Muscle layer of duodenum (tissue), 2 donors: Measurements from ENCODE around the gene WDFY3.

Experiments used
- H3K27ac ChIP-seq: one replicate; pipeline ENCODE4 v1.7.0; 2013; ENCODE audit warnings: mild to moderate bottlenecking, low read length
- H3K27me3 ChIP-seq: one replicate; pipeline ENCODE4 v1.7.0; 2013; ENCODE audit warnings: low read depth, mild to moderate bottlenecking, control low read depth, low read length
- H3K36me3 ChIP-seq, 2 donors: one replicate each; pipeline ENCODE4 v1.7.0; 2013; ENCODE audit warnings: low read length in 2 of 2, control low read depth in 1 of 2, mild to moderate bottlenecking in 1 of 2; ENCODE audit not compliant: insufficient read depth in 2 of 2, control insufficient read depth in 1 of 2
- H3K4me1 ChIP-seq, 2 donors: one replicate each; pipeline ENCODE4 v1.7.0; 2013; ENCODE audit warnings: low read length in 2 of 2, mild to moderate bottlenecking in 2 of 2, control low read depth in 1 of 2, moderate library complexity in 1 of 2; ENCODE audit not compliant: insufficient read depth in 2 of 2, control insufficient read depth in 1 of 2
- H3K4me3 ChIP-seq, 2 donors: one replicate each; pipeline ENCODE4 v1.7.0; 2013; ENCODE audit warnings: low read length in 2 of 2, low read depth in 1 of 2, mild to moderate bottlenecking in 1 of 2
- H3K9me3 ChIP-seq, 2 donors: one replicate each; pipeline ENCODE4 v1.7.0; 2013; ENCODE audit warnings: low read length in 2 of 2, control low read depth in 1 of 2, mild to moderate bottlenecking in 1 of 2; ENCODE audit not compliant: control insufficient read depth in 1 of 2
- donor health status: healthy.

The WDFY3 gene

GRCh38 chr4:84877051-84877833 is 89.2 kb downstream of the WDFY3 start:
- Histone ChIP-seq H3K9me3 (no peaks in the 10 kb centered on the region), H3K4me1 (no peaks in the 10 kb centered on the region), H3K27me3 (no peaks in the 10 kb centered on the region), H3K36me3 (peaks cover 0 to 4% of the 10 kb centered on the region in 2 donors), H3K27ac (no peak overlapping the region), H3K4me3 (no peak overlapping the region)

GRCh38 chr4:84875636-84876371 is 90.7 kb downstream of the WDFY3 start:
- H3K36me3 ChIP-seq: no peaks in the 10 kb centered on the region
- H3K4me3 ChIP-seq: no peak overlapping the region
- H3K4me1 ChIP-seq: no peaks in the 10 kb centered on the region

GRCh38 chr4:84874619-84875018 is 91.9 kb downstream of the WDFY3 start:
- Histone ChIP-seq H3K4me1 (no peaks in the 10 kb centered on the region), H3K9me3 (no peaks in the 10 kb centered on the region), H3K36me3 (no peaks in the 10 kb centered on the region), H3K4me3 (no peak overlapping the region), H3K27me3 (no peaks in the 10 kb centered on the region), H3K27ac (no peak overlapping the region)

More at GRCh38 chr4:84875636-84876371, 90.7 kb downstream of the WDFY3 start:
- Histone ChIP-seq H3K9me3 (no peaks in the 10 kb centered on the region), H3K27ac (no peak overlapping the region), H3K27me3 (no peaks in the 10 kb centered on the region)

GRCh38 chr4:84870398-84871163 is 95.9 kb downstream of the WDFY3 start:
- Histone ChIP-seq H3K27ac (no peak overlapping the region), H3K9me3 (no peaks in the 10 kb centered on the region), H3K4me1 (no peaks in the 10 kb centered on the region), H3K4me3 (no peak overlapping the region), H3K27me3 (no peaks in the 10 kb centered on the region), H3K36me3 (no peaks in the 10 kb centered on the region)

DNA sequence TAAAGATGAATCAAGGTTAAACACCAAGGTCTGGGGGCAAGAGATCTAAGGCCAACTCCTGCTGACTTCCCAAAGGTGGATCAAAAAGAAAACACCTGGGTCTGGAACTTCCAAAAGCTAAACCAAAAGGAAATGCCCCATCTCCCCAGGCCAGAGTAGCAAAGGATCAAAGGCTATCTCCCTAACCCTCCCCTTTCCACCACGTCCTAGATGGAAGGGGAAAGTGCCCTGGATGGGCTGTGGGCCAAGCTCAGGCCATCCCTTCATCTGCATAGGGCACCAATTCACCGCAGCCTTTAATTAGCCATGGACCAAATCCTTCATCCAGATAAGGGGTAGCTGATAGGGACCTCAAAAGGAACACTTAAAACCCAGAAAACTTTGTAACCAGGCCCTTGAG is 100.2 kb downstream of the WDFY3 start:
- Histone ChIP-seq H3K9me3 (no peaks in the 10 kb centered on the region), H3K27me3 (no peaks in the 10 kb centered on the region), H3K4me1 (no peaks in the 10 kb centered on the region), H3K4me3 (no peak overlapping the region), H3K27ac (no peak overlapping the region), H3K36me3 (no peaks in the 10 kb centered on the region)

- no peaks in the 10 kb centered on the region for H3K36me3 ChIP-seq
- no peaks in the 10 kb centered on the region for H3K27me3 ChIP-seq
- no peak overlapping the region for H3K27ac ChIP-seq
- no peak overlapping the region for H3K4me3 ChIP-seq
- H3K9me3 ChIP-seq: no peaks in the 10 kb centered on the region
- H3K4me1 ChIP-seq: no peaks in the 10 kb centered on the region
Observed at GRCh38 chr4:84865600-84865999, 100.9 kb downstream of the WDFY3 start.

DNA sequence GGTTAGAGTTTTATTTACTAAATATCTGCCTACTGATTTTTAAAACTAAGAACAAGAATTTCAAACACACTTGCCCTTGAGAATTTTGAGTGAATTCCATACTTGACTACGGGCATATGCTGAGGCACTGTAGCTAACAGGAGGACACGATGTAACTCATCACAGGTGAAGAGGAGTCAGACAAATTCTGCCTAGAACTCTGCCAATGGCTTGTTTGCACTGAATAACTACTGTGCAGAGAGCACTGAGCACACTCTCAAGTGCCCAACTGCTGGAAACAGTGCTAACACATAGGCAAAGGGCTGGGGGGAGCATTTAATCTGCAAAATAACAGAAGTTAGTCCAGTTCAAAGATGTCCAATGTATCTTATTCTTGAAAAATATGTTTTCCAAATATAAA is 104.4 kb downstream of the WDFY3 start:
- Histone ChIP-seq H3K4me1 (no peaks in the 10 kb centered on the region), H3K27me3 (no peaks in the 10 kb centered on the region), H3K9me3 (no peaks in the 10 kb centered on the region), H3K4me3 (no peak overlapping the region), H3K27ac (no peak overlapping the region), H3K36me3 (peaks cover 0 to 12% of the 10 kb centered on the region in 2 donors)

DNA sequence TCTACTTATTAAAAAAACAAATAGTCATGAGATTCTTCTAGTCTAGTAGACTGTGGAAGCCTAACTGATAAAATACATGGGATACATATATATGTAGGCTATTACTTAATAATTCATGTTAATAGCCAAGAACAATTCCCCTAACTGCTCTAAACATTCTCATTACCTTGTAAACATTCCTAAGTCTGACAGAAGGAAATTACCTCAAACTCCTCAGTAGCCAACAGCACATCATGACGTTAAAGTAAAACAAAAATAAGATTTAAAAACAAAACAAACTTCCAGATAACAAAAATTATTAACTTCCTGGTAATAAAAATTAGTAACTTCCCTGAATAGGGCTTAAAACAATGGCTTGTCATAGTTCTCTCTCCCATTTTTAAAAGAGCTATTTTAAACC is 109.2 kb downstream of the WDFY3 start:
- Histone ChIP-seq H3K4me3 (no peak overlapping the region), H3K27me3 (no peaks in the 10 kb centered on the region), H3K36me3 (peaks cover 0 to 12% of the 10 kb centered on the region in 2 donors), H3K9me3 (no peaks in the 10 kb centered on the region), H3K27ac (no peak overlapping the region), H3K4me1 (no peaks in the 10 kb centered on the region)

- Histone ChIP-seq H3K27me3 (no peaks in the 10 kb centered on the region), H3K9me3 (no peaks in the 10 kb centered on the region), H3K4me3 (no peak overlapping the region), H3K27ac (no peak overlapping the region), H3K4me1 (no peaks in the 10 kb centered on the region), H3K36me3 (peaks cover 0 to 12% of the 10 kb centered on the region in 2 donors)
Observed at GRCh38 chr4:84856468-84857049, 109.9 kb downstream of the WDFY3 start.

- Histone ChIP-seq H3K27ac (no peak overlapping the region), H3K27me3 (no peaks in the 10 kb centered on the region), H3K36me3 (peaks cover 0 to 12% of the 10 kb centered on the region in 2 donors)
Observed at GRCh38 chr4:84855774-84856173, 110.7 kb downstream of the WDFY3 start.

DNA sequence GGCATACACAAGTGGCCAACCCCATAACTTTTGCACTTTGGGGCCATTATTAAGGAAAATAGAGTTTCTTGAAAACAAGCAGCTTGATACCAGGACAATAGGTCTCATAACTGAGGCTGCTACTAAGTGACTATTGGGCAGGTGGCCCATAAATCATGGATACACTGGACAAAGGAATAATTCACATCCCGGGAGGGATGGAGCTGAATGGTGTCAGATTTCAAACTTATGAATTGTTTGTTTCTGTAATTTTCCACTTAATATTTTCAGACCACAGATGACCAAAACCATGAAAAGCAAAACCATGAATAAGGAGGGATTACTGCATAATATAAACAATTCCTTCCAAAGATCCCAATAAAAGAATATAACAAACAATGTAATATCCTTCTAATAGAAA is 114.4 kb downstream of the WDFY3 start:
- no peak overlapping the region for H3K4me3 ChIP-seq
- peaks cover 15 to 17% of the 10 kb centered on the region in 2 donors for H3K36me3 ChIP-seq
- no peaks in the 10 kb centered on the region for H3K4me1 ChIP-seq
- no peaks in the 10 kb centered on the region for H3K9me3 ChIP-seq
- H3K27ac ChIP-seq: no peak overlapping the region
- no peaks in the 10 kb centered on the region for H3K27me3 ChIP-seq

More at GRCh38 chr4:84855774-84856173, 110.7 kb downstream of the WDFY3 start:
- H3K4me1 ChIP-seq: no peaks in the 10 kb centered on the region
- H3K9me3 ChIP-seq: no peaks in the 10 kb centered on the region
- no peak overlapping the region for H3K4me3 ChIP-seq
